Neural crest cell (in vitro differentiated cells): ENCODE measurements around the gene NXNL1. TPM values are rescaled to one million over a fixed set of nuclear protein-coding genes. Genes with fewer than 3 reads are reported as not detected.
A peak's percentile ranks its signal among the peaks of the same experiment; 100 is the strongest.

Experiments
- DNase-seq: peaks from one replicate; pipeline ENCODE4 v3.0.0; 2021; ENCODE audit warnings: low read depth, mixed read lengths, low spot score
- H3K27ac Mint-ChIP-seq: one replicate; pipeline ENCODE4 v1.8.0; 2021; ENCODE audit warnings: mild to moderate bottlenecking, mixed read lengths; ENCODE audit not compliant: unreplicated experiment
- H3K27me3 Mint-ChIP-seq: 2 replicates; pipeline ENCODE4 v1.8.0; 2021; ENCODE audit warnings: low read depth, mild to moderate bottlenecking, mixed read lengths
- H3K36me3 Mint-ChIP-seq: 2 replicates; pipeline ENCODE4 v1.8.0; 2021; ENCODE audit warnings: low read depth, mild to moderate bottlenecking, mixed read lengths
- H3K4me1 Mint-ChIP-seq: 2 replicates; pipeline ENCODE4 v1.8.0; 2021; ENCODE audit warnings: mixed read lengths
- H3K4me3 Mint-ChIP-seq: one replicate; pipeline ENCODE4 v1.8.0; 2021; ENCODE audit warnings: mild to moderate bottlenecking, mixed read lengths
- H3K9me3 Mint-ChIP-seq: 2 replicates; pipeline ENCODE4 v1.8.0; 2021; ENCODE audit warnings: mixed read lengths
- total RNA-seq: library from RNA; stranded (reverse); gene quantifications from 2 replicates; pipeline ENCODE4 v1.2.1, GENCODE V29; 2021
- TF ChIP-seq, protein P1 (sequence below): fragments of 200-600 bp; sonication (generic); conservative IDR thresholded peaks from 2 replicates; pipeline ENCODE4 v1.5.0; 2021; ENCODE audit warnings: antibody characterized with exemption, mild to moderate bottlenecking

NXNL1 gene
- total RNA-seq, 1 donor from 2014 or later, result not detected

DNA sequence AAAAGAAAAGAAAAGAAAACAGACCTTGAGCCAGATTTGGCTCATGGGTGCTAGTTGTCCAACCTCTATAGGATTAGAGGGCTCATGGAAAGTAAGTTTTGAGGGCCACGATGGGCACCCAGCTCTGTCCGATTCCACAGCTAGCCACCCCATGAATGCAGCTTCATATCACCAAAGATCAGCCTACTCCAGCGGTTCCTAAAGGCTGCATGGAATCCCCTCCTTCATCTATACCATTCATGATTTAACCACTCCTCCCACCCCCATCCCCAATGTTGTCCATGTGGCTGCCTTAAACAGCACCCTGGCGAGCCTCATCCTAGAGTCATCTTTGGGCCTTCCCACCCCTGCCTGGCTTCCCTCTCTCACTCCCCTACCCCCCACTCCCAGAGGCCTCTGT, 38.8 kb downstream of the NXNL1 start:
- peak overlapping the region; percentile 81 for H3K4me3 Mint-ChIP-seq
- no peak for DNase-seq
- H3K27me3 Mint-ChIP-seq, result peaks cover 9% of the 10 kb centered on the region
- H3K9me3 Mint-ChIP-seq, result no peaks in the 10 kb centered on the region
- H3K4me1 Mint-ChIP-seq, result peaks cover 16% of the 10 kb centered on the region
- no peak overlapping the region for H3K27ac Mint-ChIP-seq
- no peaks in the 10 kb centered on the region for H3K36me3 Mint-ChIP-seq
- TF ChIP-seq, protein P1, sequence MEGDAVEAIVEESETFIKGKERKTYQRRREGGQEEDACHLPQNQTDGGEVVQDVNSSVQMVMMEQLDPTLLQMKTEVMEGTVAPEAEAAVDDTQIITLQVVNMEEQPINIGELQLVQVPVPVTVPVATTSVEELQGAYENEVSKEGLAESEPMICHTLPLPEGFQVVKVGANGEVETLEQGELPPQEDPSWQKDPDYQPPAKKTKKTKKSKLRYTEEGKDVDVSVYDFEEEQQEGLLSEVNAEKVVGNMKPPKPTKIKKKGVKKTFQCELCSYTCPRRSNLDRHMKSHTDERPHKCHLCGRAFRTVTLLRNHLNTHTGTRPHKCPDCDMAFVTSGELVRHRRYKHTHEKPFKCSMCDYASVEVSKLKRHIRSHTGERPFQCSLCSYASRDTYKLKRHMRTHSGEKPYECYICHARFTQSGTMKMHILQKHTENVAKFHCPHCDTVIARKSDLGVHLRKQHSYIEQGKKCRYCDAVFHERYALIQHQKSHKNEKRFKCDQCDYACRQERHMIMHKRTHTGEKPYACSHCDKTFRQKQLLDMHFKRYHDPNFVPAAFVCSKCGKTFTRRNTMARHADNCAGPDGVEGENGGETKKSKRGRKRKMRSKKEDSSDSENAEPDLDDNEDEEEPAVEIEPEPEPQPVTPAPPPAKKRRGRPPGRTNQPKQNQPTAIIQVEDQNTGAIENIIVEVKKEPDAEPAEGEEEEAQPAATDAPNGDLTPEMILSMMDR, result no peak

DNA sequence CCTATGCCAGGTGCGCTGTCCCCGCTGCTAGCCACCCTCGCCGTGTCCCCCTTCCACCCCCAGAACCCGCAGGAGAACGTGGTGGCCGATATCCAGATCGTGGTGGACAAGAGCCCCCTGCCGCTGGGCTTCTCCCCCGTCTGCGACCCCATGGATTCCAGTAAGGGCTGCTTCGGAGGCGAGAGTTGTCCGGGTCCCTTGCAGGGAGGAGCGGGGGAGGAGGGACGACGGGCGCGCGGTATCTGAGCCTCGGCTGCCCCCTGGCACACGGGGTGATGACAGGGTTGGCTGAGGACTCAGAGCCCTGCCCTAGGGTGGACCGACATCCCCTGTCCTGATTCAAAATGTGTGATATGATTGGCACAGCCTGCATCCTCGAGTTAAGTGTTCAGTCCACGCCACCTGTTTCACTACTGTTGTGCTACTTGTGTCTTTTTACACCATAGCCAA, 40.2 kb downstream of the NXNL1 start:
- H3K4me3 Mint-ChIP-seq, result peak overlapping the region; percentile 89
- peaks cover 18% of the 10 kb centered on the region for H3K27me3 Mint-ChIP-seq
- TF ChIP-seq, protein P1, result peak; percentile 20
- peak overlapping the region; percentile 86 for H3K27ac Mint-ChIP-seq
- no peaks in the 10 kb centered on the region for H3K36me3 Mint-ChIP-seq
- peak; percentile 22 for DNase-seq
- H3K9me3 Mint-ChIP-seq, result no peaks in the 10 kb centered on the region
- peaks cover 18% of the 10 kb centered on the region for H3K4me1 Mint-ChIP-seq

GRCh38 chr19:17419621-17420474, 40.9 kb downstream of the NXNL1 start, which contains the start of gene MVB12A:
Gene MVB12A (plus strand): TSS chr19:17420047. CDS start chr19:17420136, 89 bp downstream.
- Mint-ChIP-seq H3K4me1 (peaks cover 24% of the 10 kb centered on the region), H3K36me3 (no peaks in the 10 kb centered on the region)

DNA sequence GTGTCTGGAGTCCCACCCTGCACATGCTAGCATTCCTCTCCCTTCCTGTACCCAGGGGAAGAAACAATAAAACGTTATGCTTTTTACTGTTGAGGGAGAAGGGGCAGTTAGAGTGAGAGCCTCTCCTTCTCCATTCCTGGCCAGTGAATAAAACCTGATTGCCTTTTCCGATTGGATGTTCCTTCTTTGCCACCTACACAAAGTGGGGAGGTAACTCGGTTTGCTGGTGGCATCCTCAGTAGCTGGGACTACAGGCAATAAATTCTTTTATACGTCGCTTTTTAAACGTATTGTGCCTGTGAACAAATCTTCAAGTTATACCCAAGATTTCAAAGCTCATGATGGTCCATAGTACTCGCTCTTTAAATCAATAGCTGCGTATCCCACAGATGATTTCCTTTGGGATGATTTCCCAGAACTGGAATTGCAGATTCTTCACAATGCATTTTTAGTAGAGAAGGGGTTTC, 41.5 kb downstream of the NXNL1 start:
- DNase-seq, result no peak
- H3K27ac Mint-ChIP-seq, result peak overlapping the region; percentile 96
- TF ChIP-seq, protein P1, result no peak

More at GRCh38 chr19:17419621-17420474, 40.9 kb downstream of the NXNL1 start, which contains the start of gene MVB12A:
- H3K9me3 Mint-ChIP-seq, result no peaks in the 10 kb centered on the region
- TF ChIP-seq, protein P1, result no peak
- peak; percentile 89 for DNase-seq
- H3K27me3 Mint-ChIP-seq, result peaks cover 24% of the 10 kb centered on the region
- peak within 1 kb of the TSS; percentile 89 for H3K4me3 Mint-ChIP-seq
- H3K27ac Mint-ChIP-seq, result peak within 1 kb of the TSS; percentile 96

GRCh38 chr19:17418710-17419109, 42.0 kb downstream of the NXNL1 start:
- Mint-ChIP-seq H3K4me1 (peaks cover 24% of the 10 kb centered on the region), H3K27ac (no peak overlapping the region), H3K27me3 (peaks cover 28% of the 10 kb centered on the region), H3K4me3 (peak overlapping the region; percentile 89), H3K9me3 (no peaks in the 10 kb centered on the region), H3K36me3 (no peaks in the 10 kb centered on the region)
- no peak for DNase-seq
- TF ChIP-seq, protein P1, result no peak

More for the DNA sequence above, 41.5 kb downstream of the NXNL1 start:
- peaks cover 24% of the 10 kb centered on the region for H3K4me1 Mint-ChIP-seq
- H3K36me3 Mint-ChIP-seq, result no peaks in the 10 kb centered on the region
- H3K4me3 Mint-ChIP-seq, result peak overlapping the region; percentile 89
- peaks cover 25% of the 10 kb centered on the region for H3K27me3 Mint-ChIP-seq
- no peaks in the 10 kb centered on the region for H3K9me3 Mint-ChIP-seq
